HG02885 (cell line): Measurements from ENCODE around the gene SLC35G6.
"Not testable (repeated sequence)": the region's sequence is repeated elsewhere in the genome, so short reads cannot be mapped to it uniquely, and the experiment has no call there.

ENCODE experiments used
- ATAC-seq: cut with Tn5 transposase; IDR thresholded peaks from one replicate; pipeline ENCODE4 v1.9.1; 2021; ENCODE audit warnings: mild to moderate bottlenecking; ENCODE audit not compliant: unreplicated experiment, poor library complexity

SLC35G6 gene

DNA sequence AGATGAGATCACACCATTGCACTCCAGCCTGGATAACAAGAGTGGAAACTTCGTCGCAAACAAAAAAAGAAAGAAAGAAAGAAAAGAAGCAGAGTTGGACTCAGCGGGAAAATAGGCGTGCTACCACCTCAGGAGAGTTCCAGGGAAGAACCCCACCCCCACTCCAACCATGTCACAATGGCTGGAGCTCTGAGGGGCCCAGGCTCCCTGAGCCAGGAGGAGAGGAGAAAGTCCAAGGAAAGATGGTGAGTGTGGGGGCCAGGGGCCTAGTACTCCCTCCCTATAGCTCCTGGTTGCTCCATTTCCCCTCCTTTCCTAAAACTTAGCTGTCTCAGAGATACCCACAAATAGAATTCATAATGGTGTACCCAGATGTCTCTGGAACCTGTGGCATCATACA, at the start of gene SLC35G6:
SLC35G6 (plus strand) TSS at position 172 of the 400 bp plus-strand sequence; CDS start at position 243, 71 bp downstream.
- ATAC-seq = not testable (repeated sequence)

DNA sequence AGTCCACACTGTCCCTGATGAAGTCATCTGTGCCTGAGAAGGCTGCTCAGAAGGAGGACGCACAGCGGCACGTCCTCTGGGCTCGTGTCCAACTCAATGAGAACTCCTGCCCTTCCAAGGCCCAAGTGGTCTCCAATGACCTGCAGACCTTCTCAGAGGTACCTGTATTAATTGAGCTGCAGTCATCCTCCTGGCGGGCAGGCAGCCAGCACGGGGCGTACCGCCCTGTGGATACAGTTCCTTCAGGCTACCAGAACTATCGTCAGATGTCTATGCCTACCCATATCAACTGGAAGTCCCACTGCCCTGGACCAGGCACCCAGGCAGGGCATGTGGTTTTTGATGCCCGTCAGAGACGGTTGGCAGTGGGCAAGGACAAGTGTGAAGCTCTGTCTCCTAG, 49.0 kb upstream of the SLC35G6 start:
- ATAC-seq = no peak

DNA sequence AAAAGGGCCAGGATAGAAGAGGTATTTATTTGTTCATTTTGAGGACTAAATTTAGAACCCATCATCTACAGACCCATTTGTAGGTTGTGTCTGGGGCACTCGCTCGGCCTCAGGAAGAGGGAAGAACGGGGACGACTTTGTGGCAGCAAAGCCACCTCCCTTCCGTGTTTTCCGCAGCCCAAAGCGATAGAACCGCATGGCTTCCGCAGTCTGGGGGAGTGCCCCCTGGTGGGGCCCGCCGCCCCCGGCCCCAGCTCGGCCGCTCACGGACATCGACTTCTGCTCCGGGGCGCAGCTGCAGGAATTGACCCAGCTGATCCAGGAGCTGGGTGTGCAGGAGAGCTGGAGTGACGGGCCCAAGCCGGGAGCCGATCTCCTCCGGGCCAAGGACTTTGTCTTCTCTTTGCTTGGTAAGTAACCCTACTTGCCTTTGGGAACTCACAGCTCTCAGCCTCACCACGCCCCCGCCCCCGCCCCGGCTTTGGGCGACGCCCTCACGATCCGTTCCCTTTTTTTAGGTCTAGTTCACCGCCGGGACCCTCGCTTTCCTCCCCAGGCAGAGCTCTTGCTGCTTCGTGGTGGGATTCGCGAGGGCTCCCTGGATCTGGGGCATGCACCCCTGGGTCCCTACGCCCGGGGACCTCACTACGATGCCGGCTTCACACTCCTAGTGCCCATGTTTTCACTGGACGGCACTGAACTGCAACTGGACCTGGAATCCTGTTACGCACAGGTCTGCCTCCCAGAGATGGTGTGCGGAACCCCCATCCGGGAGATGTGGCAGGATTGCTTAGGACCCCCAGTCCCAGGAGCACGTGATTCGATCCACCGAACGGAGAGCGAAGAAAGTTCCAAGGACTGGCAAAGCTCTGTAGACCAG, 45.3 kb upstream of the SLC35G6 start:
- ATAC-seq = peak; percentile 15

DNA sequence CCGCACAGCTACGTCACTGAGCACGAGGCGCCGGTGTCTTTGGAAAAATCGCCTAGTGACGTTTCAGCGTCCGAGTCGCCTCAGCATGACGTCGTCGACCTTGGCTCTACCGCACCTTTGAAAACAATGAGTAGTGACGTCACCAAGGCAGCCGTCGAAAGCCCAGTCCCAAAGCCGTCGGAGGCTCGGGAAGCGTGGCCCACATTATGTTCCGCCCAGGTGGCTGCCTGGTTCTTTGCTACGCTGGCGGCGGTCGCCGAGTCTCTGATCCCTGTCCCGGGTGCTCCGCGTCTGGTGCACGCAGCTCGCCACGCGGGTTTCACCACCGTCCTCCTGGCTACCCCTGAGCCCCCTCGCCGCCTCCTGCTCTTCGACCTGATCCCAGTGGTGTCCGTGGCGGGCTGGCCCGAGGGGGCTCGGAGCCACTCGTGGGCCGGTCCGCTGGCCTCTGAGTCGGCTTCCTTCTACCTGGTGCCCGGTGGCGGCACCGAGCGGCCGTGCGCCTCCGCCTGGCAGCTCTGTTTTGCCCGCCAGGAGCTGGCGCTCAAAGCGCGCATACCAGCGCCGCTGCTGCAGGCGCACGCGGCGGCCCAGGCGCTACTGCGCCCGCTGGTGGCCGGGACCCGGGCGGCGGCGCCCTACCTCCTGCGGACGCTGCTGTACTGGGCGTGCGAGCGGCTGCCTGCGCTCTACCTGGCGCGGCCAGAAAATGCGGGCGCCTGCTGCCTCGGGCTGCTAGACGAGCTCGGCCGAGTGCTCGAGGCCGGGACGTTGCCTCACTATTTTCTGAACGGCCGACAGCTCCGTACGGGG, 44.5 kb upstream of the SLC35G6 start:
- peak; percentile 43 for ATAC-seq

DNA sequence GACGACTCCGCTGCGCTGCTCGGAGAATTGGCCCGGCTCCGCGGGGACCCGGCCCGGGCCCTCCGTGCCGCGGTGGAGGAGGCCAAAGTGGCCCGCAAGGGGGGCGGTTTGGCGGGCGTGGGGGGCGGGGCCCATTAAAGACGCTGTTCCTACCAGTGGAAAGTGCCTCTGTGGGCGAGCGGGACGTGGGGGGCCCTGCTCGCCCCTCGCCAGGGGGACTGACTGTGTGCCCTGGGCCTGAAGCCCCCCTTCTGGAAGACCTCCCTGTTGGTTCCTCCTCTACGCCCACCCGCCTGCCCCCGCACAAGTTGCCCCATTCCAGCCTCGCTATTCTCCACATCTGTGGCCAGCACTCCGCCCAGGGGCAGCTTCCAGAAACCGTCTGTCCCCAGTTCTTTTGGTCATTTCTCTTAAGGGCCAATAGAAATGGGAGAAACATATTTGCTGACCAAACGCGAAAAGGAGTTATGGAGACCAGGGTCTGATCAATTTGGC, 43.8 kb upstream of the SLC35G6 start:
- no peak for ATAC-seq

DNA sequence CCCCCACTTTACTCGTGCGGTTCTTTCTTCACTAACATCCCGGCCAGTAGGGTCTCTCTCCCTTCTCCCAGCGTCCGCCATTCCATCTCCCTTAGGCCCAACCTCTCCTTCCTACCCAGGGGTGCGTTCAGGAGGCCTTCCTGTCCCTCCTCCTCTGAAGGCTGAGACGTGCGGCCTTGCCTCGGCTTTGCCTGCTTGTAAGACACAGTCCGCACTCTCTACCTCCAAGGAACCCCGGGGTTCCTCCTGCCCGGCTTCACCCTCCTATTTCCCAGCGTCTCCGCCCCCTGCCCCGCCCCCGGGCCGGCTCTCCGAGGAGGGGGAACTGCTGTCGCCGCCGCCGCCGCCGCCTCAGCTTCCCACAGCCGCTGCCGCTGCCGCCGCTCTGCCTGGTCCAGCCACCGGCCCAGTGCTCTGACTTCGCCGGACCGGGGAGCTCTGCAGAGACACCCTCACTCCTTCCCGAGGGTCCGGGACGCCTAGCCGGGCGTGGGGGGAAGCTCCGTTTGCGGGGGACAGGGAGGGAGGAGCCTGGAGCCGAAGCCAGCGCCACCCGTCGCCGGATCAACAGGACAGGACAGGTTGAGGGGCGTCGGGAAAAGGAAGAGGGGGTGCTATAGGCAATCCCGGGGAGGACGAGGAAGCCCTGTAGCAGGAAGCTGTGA, 43.2 kb upstream of the SLC35G6 start:
- ATAC-seq = no peak

DNA sequence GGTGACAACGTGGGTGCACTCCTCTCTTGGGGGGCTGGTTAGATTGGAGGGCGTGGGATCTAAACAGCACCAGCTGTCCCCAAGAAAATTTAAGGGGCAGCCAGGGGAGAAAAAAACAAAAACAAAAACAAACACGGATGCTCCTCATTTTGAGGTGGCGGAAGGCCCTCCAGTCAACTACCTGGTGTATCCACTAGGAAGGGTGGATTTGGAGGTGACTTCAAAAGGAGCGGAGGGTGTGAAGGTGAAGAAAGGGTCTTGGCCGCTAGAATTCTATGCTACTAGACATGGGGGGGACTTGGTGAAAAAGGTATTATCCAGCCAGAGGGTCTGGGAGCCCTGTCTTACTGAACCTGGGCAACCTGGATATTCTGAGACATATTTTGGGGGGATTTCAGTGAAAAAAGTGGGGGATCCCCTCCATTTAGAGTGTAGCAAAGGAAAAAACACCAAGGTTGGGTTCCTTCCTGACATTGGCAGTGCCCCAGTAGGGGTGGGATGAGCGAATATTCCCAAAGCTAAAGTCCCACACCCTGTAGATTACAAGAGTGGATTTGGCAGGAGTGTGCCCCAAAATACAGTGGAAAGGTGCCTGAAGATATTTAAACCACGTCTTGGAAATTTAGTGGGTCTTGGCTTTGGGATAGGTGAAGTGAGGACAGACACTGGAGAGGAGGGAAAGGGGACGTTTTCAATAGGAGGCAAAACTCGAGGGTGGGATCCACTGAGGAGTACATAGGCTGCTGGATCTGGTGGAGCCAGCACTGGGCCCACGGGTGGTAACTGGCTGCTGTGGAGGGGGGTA, 42.4 kb upstream of the SLC35G6 start:
- ATAC-seq = no peak

DNA sequence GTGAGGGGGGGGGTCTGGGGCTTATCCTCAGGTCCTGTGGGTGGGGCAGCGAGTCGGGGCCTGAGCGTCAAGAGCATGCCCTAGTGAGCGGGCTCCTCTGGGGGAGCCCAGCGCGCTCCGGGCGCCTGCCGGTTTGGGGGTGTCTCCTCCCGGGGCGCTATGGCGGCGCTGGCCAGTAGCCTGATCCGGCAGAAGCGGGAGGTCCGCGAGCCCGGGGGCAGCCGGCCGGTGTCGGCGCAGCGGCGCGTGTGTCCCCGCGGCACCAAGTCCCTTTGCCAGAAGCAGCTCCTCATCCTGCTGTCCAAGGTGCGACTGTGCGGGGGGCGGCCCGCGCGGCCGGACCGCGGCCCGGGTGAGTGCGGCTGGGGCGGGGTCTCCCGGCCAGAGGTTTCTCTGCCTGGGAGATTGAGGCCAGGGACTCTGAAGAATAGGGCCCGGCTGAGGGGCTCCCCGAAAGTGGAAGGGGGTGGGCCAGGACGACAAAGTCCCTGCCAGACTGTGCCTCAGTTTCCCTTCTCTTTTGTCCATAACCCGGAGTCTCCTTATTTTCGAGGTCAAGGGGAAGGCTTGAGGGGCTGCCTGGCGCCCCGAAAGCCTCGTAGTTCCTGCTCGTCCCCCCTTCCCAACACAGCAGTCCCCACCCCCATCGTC, 41.7 kb upstream of the SLC35G6 start, which contains the start of gene FGF11:
FGF11 (plus strand) TSS at position 51 of the 651 bp plus-strand sequence; CDS start at position 160, 109 bp downstream.
- ATAC-seq = no peak

DNA sequence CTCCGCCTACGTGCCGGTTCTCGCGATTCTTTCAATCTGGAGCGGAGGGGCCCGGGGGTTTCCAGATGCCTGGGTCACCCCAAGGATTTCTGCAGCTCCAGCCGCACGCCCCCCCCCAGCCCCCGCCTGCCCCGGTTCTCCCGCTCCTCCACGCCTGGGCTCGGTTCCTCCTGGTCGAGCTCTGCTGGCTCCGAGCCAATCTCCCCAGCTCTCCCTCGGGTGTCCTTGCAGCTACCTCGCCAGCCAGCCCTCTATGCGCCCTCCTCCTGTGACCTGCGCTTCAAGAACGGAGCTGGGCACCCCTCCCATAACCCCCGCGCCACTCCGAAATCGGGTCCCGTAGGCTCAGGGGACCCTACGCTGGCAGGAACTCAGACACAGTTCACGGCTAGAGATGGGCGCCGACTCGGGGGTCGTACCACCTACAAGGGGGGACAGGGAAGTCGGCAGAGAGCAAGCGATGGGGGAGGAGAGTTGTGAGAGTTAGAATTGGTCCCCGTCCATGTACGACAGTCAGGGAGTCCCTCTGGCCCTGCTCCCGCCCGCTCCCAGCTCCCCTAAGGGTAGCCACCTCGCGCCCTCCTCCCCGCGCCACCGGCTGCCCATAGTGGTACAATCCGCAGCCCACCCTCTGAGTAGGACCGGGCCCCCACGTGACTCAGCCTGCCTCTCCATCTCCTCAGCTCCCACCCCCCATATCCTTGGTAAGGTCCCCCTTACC, 41.0 kb upstream of the SLC35G6 start:
- ATAC-seq = no peak

DNA sequence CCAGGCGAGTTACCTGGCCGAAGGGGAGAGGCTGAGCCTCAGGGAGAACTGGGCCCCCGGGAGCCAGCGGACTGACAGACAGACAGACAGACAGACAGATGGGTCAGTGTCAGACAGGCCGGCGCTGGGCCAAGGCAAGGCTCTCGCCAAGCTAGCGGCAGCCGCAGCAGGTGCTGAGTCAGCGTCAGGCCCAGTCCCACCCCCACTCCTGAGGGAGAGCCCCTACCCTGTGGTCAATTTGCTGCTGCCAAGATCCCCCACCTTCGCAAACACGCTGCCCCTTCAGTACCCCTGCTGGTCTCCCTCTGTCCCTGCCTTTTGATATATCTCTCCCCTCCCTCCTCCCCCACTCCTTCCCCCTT, 40.4 kb upstream of the SLC35G6 start:
- ATAC-seq = no peak

DNA sequence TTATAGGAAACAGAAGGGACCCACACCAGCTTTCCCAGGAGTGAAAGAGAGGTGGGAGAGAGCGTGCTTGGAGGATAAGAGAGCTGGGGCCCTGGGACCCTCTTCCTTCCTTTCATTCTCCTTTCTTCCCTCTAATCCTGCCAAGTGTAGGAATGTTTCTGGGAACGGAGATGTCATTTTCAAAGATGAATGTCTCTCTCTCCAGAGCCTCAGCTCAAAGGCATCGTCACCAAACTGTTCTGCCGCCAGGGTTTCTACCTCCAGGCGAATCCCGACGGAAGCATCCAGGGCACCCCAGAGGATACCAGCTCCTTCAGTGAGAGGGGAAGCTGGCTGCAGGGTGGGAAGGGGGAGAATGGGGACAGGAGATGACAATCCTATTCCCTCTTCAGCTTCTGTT, 40.0 kb upstream of the SLC35G6 start:
- no peak for ATAC-seq

DNA sequence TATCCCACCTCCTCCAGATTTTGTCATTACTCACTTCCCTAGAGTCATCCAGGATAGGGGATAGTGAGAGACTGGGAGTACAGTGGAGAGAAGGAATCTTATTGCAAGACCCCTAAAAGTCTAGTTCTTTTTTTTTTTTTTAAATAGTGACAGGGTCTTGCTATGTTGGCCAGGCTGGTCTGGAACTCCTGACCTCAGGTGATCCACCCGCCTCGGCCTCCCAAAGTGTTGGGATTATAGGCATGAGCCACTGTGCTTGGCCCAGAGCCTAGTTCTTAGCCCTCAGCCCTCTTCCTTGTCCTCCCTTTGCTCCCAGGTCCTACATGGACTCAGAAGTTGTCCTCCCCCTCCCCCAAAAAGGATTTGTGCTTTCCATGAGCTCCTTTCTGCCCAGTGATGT, 39.1 kb upstream of the SLC35G6 start:
- ATAC-seq = no peak

DNA sequence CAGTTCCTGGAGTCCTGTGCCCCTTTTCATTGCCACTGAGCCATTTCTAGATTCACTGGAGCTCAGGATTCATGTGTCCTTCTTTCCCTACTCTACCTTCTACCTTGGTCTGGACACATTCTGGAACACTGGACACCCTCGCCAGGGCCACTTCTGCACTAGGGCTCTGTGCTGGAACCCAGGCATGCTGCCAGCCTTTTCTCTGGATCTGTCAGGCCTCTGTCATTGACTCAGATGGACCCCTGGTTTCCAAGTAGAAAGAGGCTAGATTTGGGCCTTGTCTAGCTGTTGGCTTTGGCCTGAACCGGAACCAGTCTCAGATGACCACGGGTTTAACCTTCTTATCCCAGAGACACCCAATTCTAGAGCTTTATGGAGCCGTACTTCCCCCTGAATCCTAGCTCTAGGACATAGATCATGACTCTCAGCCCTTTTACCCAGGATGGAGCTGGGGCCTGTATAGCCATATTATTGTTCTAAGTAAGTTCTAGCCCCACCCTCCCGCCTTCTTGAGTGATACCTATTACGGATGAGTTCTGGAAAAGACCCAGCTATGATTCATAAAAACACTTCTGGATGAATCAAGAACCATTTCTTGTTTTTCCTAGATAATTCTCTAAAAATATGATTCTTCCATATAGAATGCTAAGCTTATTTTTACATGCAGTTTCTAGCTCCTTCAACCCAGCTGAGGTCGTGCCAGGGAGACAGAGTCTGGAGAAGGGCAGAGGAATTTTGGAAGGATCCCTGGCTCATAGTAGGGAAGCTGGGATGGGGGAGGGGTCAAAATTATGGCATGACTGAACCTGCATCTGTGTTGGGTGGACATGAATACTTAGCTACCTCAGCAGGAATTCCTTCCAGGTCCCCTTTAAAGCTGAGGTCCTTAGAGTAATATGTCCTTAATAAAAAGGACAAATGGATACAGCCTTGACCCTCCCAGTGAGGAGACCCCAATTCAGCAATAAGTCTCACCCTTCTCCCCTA, 37.5 kb upstream of the SLC35G6 start:
- ATAC-seq = no peak

DNA sequence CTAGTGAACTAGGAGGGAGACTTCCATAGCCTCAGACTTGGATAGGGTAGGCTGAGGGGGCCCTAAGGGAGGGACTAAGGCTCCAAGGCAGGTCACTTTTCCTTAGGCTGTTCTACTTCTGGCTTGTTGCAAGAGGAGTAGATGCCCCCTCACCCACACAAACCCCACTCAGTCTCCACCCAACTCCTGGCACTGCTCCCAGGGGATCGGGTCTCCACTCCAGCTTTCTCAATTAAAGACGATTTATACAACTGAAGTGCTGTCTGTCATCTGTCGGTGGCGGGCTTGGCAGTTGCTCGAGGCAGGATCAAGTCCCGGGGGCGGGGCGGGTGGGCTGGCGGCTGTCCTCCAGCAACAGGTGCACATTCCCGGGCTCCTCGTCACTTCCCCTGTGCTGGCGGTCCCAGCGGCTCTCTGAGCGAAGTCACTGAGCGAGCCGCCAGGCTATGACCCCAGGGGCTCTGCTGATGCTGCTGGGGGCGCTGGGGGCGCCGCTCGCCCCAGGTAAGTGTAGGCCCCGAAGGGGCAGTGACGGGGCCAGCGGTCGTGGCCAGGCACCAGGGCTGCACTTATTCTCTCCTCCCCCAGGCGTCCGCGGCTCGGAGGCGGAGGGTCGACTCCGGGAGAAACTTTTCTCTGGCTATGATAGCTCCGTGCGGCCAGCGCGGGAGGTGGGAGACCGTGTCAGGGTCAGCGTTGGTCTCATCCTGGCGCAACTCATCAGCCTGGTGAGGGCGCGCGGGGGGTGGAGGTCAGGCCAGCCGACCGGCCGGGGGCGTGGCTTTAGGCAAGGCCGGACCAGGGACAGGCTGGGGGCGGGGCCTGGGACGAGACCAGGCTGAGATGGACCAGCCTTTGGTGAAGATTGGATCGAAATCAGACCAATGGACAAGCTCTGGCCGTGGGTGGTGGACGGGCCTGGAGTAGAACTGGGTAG, 36.3 kb upstream of the SLC35G6 start, which contains the start of gene CHRNB1:
CHRNB1 (plus strand) TSS at position 380 of the 937 bp plus-strand sequence; CDS start at position 447, 67 bp downstream.
- no peak for ATAC-seq

DNA sequence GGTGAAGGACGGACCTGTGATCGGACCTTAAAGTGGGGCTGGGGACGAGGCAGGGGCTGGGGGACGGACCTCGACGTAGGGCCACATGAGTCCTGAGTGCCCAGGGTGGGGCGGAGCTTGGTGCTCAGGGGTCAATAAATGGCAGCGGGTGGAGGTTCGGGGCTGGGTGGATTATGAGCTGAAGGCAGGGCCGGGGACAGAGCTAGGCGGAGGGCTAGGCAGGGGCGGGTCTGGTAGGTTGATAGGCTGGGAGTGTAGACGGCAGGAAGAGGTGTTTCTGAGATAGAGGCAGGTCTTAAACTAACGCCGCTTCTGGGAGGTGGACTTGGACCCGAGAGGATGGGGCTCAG, 35.7 kb upstream of the SLC35G6 start:
- ATAC-seq = no peak

DNA sequence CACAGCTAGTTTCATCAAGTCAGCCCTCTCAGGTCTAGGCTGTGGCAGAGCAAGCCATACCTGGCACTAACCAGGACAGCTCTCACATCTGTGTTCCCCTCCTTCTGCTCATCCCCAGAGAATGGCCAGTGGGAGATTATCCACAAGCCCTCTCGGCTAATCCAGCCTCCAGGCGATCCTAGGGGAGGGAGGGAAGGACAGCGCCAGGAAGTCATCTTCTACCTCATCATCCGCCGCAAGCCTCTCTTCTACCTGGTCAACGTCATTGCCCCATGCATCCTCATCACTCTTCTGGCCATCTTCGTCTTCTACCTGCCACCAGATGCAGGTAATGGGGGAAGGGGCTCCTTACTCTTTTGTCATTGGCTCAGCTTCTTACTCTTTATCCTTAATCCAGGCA, 32.8 kb upstream of the SLC35G6 start:
- ATAC-seq = no peak
